ENCODE results near the gene TMEM115. TPM values are rescaled to one million over a fixed set of nuclear protein-coding genes. Genes with fewer than 3 reads are reported as not detected.

TMEM115 gene
- total and polyA plus RNA-seq, 2 donors (not counting 3 experiments of a cell fraction or from before 2014, with no cell fraction given) = 44.7 to 65.5 TPM

GRCh38 chr3:50388720-50389413 lies 29.5 kb upstream of the TMEM115 start:
- Histone ChIP-seq H3K4me1 (ENCODE audit: control insufficient read depth, extremely low read depth, insufficient read depth, low read length) (no peaks in the 10 kb centered on the region), H3K4me2 (ENCODE audit: insufficient read depth, low read length) (no peak overlapping the region), H3K9me1 (replicated peaks; ENCODE audit: control insufficient read depth, extremely low read depth, insufficient read depth, low read length) (no peaks in the 10 kb centered on the region), H3K9ac (replicated peaks; ENCODE audit: extremely low read depth, insufficient read depth, low read length) (no peak overlapping the region), H3K27me3 (ENCODE audit: control insufficient read depth in 2 of 2, insufficient read depth in 2 of 2, low read length in 2 of 2) (no peaks in the 10 kb centered on the region), H3K9me3 (replicated peaks; ENCODE audit: control insufficient read depth, insufficient read depth, low read length) (no peaks in the 10 kb centered on the region), H3K79me2 (ENCODE audit: control insufficient read depth, insufficient read depth, low read length) (no peaks in the 10 kb centered on the region), H3K36me3 (ENCODE audit: control insufficient read depth in 2 of 2, extremely low read depth in 1 of 2, insufficient read depth in 2 of 2, low read length in 2 of 2) (no peaks in the 10 kb centered on the region), H2AFZ (ENCODE audit: low read depth, low read length) (no peak overlapping the region), H3K27ac (ENCODE audit: insufficient read depth, low read depth, low read length) (no peak overlapping the region), H3K4me3 (replicated peaks in 1 of 3; ENCODE audit: insufficient read depth in 1 of 3, low read depth in 1 of 3, low read length in 3 of 3) (no peak overlapping the region), H4K20me1 (replicated peaks; ENCODE audit: control insufficient read depth, extremely low read depth, insufficient read depth, low read length) (no peaks in the 10 kb centered on the region)
- CTCF ChIA-PET = no interaction called here
- FAIRE-seq = no peak
- DNase-seq (ENCODE audit: low read depth, low spot score) = no peak
- no TSS peak for BruUV-seq (replicated peaks)
- intact Hi-C loops (cut with micrococcal nuclease) (loop anchor here (1.0 kb wide), 1 partner anchor 42 kb away; no protein-coding TSS in a partner anchor), dilution Hi-C loops (cut with MboI; ENCODE audit: extremely low pct_ligation_motif_present, low sequenced_read_pairs) (no loop called here)
- TF ChIP-seq, protein P1, sequence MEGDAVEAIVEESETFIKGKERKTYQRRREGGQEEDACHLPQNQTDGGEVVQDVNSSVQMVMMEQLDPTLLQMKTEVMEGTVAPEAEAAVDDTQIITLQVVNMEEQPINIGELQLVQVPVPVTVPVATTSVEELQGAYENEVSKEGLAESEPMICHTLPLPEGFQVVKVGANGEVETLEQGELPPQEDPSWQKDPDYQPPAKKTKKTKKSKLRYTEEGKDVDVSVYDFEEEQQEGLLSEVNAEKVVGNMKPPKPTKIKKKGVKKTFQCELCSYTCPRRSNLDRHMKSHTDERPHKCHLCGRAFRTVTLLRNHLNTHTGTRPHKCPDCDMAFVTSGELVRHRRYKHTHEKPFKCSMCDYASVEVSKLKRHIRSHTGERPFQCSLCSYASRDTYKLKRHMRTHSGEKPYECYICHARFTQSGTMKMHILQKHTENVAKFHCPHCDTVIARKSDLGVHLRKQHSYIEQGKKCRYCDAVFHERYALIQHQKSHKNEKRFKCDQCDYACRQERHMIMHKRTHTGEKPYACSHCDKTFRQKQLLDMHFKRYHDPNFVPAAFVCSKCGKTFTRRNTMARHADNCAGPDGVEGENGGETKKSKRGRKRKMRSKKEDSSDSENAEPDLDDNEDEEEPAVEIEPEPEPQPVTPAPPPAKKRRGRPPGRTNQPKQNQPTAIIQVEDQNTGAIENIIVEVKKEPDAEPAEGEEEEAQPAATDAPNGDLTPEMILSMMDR (IDR thresholded peaks at IDR 0.05; ENCODE audit: extremely low read depth in 1 of 2, insufficient read depth in 1 of 2, low read depth in 1 of 2, low read length in 2 of 2) = peak in 1 of 2 donors; percentile 1
- no peak for TF ChIP-seq JUN (IDR thresholded peaks at IDR 0.05; ENCODE audit: borderline replicate concordance, insufficient read depth, insufficient read length, low read depth)
- POLR2A ChIA-PET = no interaction called here

GRCh38 chr3:50388016-50388719 lies 28.8 kb upstream of the TMEM115 start:
- no peak for FAIRE-seq
- Histone ChIP-seq H3K4me1 (ENCODE audit: control insufficient read depth, extremely low read depth, insufficient read depth, low read length) (no peaks in the 10 kb centered on the region), H2AFZ (ENCODE audit: low read depth, low read length) (no peak overlapping the region), H3K27ac (ENCODE audit: insufficient read depth, low read depth, low read length) (no peak overlapping the region), H3K9me1 (replicated peaks; ENCODE audit: control insufficient read depth, extremely low read depth, insufficient read depth, low read length) (no peaks in the 10 kb centered on the region), H3K4me3 (replicated peaks in 1 of 3; ENCODE audit: insufficient read depth in 1 of 3, low read depth in 1 of 3, low read length in 3 of 3) (no peak overlapping the region), H3K36me3 (ENCODE audit: control insufficient read depth in 2 of 2, extremely low read depth in 1 of 2, insufficient read depth in 2 of 2, low read length in 2 of 2) (no peaks in the 10 kb centered on the region), H3K27me3 (ENCODE audit: control insufficient read depth in 2 of 2, insufficient read depth in 2 of 2, low read length in 2 of 2) (no peaks in the 10 kb centered on the region), H3K4me2 (ENCODE audit: insufficient read depth, low read length) (no peak overlapping the region), H3K9ac (replicated peaks; ENCODE audit: extremely low read depth, insufficient read depth, low read length) (no peak overlapping the region), H3K79me2 (ENCODE audit: control insufficient read depth, insufficient read depth, low read length) (no peaks in the 10 kb centered on the region), H4K20me1 (replicated peaks; ENCODE audit: control insufficient read depth, extremely low read depth, insufficient read depth, low read length) (no peaks in the 10 kb centered on the region), H3K9me3 (replicated peaks; ENCODE audit: control insufficient read depth, insufficient read depth, low read length) (no peaks in the 10 kb centered on the region)
- ChIA-PET CTCF (interaction anchor here (1.2 kb wide), 1 partner anchor 18 kb away, joined by 5 read pairs; no protein-coding TSS in a partner anchor), POLR2A (no interaction called here)
- no peak for DNase-seq (ENCODE audit: low read depth, low spot score)
- dilution Hi-C loops (cut with MboI; ENCODE audit: extremely low pct_ligation_motif_present, low sequenced_read_pairs) = no loop called here
- intact Hi-C loops (cut with micrococcal nuclease) = loop anchor here (1.0 kb wide), 1 partner anchor 41 kb away; no protein-coding TSS in a partner anchor
- no peak for TF ChIP-seq POLR2A (IDR thresholded peaks at IDR 0.05; ENCODE audit: low read depth, low read length)
- TF ChIP-seq EZH2 (IDR thresholded peaks at IDR 0.05; ENCODE audit: borderline replicate concordance, low read depth, low read length, severe bottlenecking) = no peak
- TF ChIP-seq, protein P1 (IDR thresholded peaks at IDR 0.05; ENCODE audit: extremely low read depth in 1 of 2, insufficient read depth in 1 of 2, low read depth in 1 of 2, low read length in 2 of 2) = peak; percentile 4 to 34
- no peak for TF ChIP-seq GATA2 (IDR thresholded peaks at IDR 0.05; ENCODE audit: insufficient read depth, insufficient read length, low read depth, low read length)
- BruUV-seq (replicated peaks) = no TSS peak
